ENCODE results near the gene HOXB8.

GRCh38 chr17:48613862-48614694 is 1.0 kb downstream of the HOXB8 start:
- no peak for TF ChIP-seq CTCF (IDR thresholded peaks at IDR 0.05; ENCODE audit: poor library complexity)
- peak; percentile 99 for TF ChIP-seq EZH2 (IDR thresholded peaks at IDR 0.05; ENCODE audit: borderline replicate concordance)

All from hepatocyte (in vitro differentiated cells).